AG04449 (cell line): ENCODE results near the gene SPINK2.

Experiments
- CTCF ChIA-PET: fragments of 350-600 bp; formaldehyde crosslinking; extraction: SDS; loops from one replicate; lab custom pipeline; 2021; ENCODE audit warnings: antibody characterized with exemption; lab: Yijun Ruan, JAX
- POLR2A ChIA-PET: fragments of 400-600, 350-600 bp; formaldehyde crosslinking; extraction: SDS; loops from one replicate; lab custom pipeline; 2020; ENCODE audit warnings: antibody characterized with exemption, inconsistent platforms; lab: Yijun Ruan, JAX
- DNase-seq: peaks from one replicate; pipeline ENCODE4 v3.0.0-alpha.2; 2010; ENCODE audit warnings: low read depth, low spot score
- H3K4me3 ChIP-seq: 2 replicates; pipeline ENCODE4 v1.5.1; 2011; ENCODE audit warnings: low read depth, mild to moderate bottlenecking, control low read depth, low read length
- CTCF ChIP-seq: IDR thresholded peaks from one replicate; pipeline ENCODE4 v1.5.1; 2011; ENCODE audit warnings: mild to moderate bottlenecking, moderate library complexity, low read length, control low read depth, inconsistent platforms; ENCODE audit not compliant: insufficient read depth; ENCODE audit errors: missing control alignments

Gene SPINK2

GRCh38 chr4:56782019-56782418 is 39.5 kb downstream of the SPINK2 start:
- ChIA-PET POLR2A (no interaction called here), CTCF (interaction anchor here (0.9 kb wide), 1 partner anchor 12 kb away, joined by 3 read pairs; no protein-coding TSS in a partner anchor)
- DNase-seq = no peak
- no peak for TF ChIP-seq CTCF
- H3K4me3 ChIP-seq = no peak overlapping the region

- TF ChIP-seq CTCF = no peak
Observed at GRCh38 chr4:56773346-56773745, 48.2 kb downstream of the SPINK2 start.

GRCh38 chr4:56772134-56772533 is 49.4 kb downstream of the SPINK2 start:
- ChIA-PET POLR2A (no interaction called here), CTCF (interaction anchor here (2.2 kb wide), 1 partner anchor 27 kb away, joined by 10 read pairs; no protein-coding TSS in a partner anchor)
- no peak for TF ChIP-seq CTCF
- no peak for DNase-seq
- H3K4me3 ChIP-seq = no peak overlapping the region

More at GRCh38 chr4:56773346-56773745, 48.2 kb downstream of the SPINK2 start:
- H3K4me3 ChIP-seq = no peak overlapping the region
- DNase-seq = no peak
- ChIA-PET CTCF (interaction anchor here (1.3 to 2.2 kb wide), 2 partner anchors 26 to 198 kb away, joined by 4 to 10 read pairs; no protein-coding TSS in a partner anchor), POLR2A (no interaction called here)

GRCh38 chr4:56768763-56769162 is 52.7 kb downstream of the SPINK2 start:
- no peak for TF ChIP-seq CTCF
- POLR2A ChIA-PET = no interaction called here
- CTCF ChIA-PET = no interaction called here
- H3K4me3 ChIP-seq = no peak overlapping the region
- no peak for DNase-seq

- ChIA-PET CTCF (no interaction called here), POLR2A (no interaction called here)
Observed at GRCh38 chr4:56768316-56768715, 53.2 kb downstream of the SPINK2 start.

GRCh38 chr4:56767567-56767966 is 53.9 kb downstream of the SPINK2 start:
- CTCF ChIA-PET = interaction anchor here (0.9 to 1.3 kb wide), 2 partner anchors 9 to 192 kb away, joined by 3 to 5 read pairs; no protein-coding TSS in a partner anchor
- no peak for TF ChIP-seq CTCF
- POLR2A ChIA-PET = no interaction called here

More at GRCh38 chr4:56768316-56768715, 53.2 kb downstream of the SPINK2 start:
- no peak for TF ChIP-seq CTCF
- H3K4me3 ChIP-seq = no peak overlapping the region
- no peak for DNase-seq

More at GRCh38 chr4:56767567-56767966, 53.9 kb downstream of the SPINK2 start:
- H3K4me3 ChIP-seq = no peak overlapping the region
- DNase-seq = no peak
